Stomach smooth muscle (tissue), 2 donors: ENCODE results near the gene SLC25A33.

ENCODE experiments used
- H3K27ac ChIP-seq: one replicate; pipeline ENCODE4 v1.7.0; 2013; ENCODE audit warnings: mild to moderate bottlenecking, low read length, inconsistent platforms
- H3K27me3 ChIP-seq, 2 donors: one replicate each; pipeline ENCODE4 v1.7.0; 2013; ENCODE audit warnings: low read length in 2 of 2; ENCODE audit not compliant: insufficient read depth in 2 of 2, control insufficient read depth in 1 of 2
- H3K36me3 ChIP-seq, 2 donors: one replicate each; pipeline ENCODE4 v1.7.0; 2013; ENCODE audit warnings: low read length in 2 of 2; ENCODE audit not compliant: control insufficient read depth in 2 of 2, insufficient read depth in 2 of 2
- H3K4me1 ChIP-seq: one replicate; pipeline ENCODE4 v1.7.0; 2013; ENCODE audit warnings: low read length; ENCODE audit not compliant: control insufficient read depth, insufficient read depth
- H3K4me3 ChIP-seq, 2 donors: one replicate each; pipeline ENCODE4 v1.7.0; 2013; ENCODE audit warnings: low read length in 2 of 2
- H3K9ac ChIP-seq, 2 donors: one replicate each; pipeline ENCODE4 v1.7.0; 2013; ENCODE audit warnings: low read length in 2 of 2, mild to moderate bottlenecking in 1 of 2
- H3K9me3 ChIP-seq, 2 donors: one replicate each; pipeline ENCODE4 v1.7.0; 2013; ENCODE audit warnings: low read length in 2 of 2; ENCODE audit not compliant: control insufficient read depth in 2 of 2
- donor health status: healthy.
- donor health status: Pancreatic carcinoma.

SLC25A33 gene, protein sequence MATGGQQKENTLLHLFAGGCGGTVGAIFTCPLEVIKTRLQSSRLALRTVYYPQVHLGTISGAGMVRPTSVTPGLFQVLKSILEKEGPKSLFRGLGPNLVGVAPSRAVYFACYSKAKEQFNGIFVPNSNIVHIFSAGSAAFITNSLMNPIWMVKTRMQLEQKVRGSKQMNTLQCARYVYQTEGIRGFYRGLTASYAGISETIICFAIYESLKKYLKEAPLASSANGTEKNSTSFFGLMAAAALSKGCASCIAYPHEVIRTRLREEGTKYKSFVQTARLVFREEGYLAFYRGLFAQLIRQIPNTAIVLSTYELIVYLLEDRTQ

DNA sequence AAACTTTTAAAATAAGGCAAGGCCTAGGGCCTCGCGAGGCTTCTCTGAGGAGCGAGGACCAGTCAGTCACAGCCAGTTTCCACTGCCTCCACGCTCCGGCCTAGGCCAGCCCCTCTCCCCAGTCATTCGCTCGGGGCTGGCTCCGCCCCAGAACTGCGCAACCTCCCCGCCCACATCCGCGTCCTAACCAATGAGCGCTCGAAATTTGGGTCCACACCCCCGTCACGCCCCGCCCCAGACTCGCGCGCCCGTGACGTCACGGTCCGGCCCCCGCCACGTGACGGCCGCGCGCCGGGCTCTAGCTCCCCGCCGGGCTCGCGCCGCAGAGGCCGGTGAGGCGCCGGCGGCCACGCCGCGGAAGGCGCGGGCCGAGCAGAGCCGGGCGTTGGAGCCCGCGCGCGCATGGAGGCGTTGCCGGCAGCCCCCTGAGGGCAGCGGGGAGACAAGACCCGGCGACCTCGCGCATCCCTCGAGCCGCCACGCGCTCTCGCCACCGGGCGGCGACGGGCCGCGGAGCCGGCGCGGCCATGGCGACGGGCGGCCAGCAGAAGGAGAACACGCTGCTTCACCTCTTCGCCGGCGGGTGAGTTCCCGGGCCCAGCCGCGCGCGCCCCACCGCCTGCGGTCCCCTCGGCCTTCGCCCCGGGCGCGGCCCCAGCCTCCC is at the start of gene SLC25A33:
TSS of gene SLC25A33 (plus strand) at position 301 of the 664 bp plus-strand sequence. CDS start at position 528, 227 bp downstream.
- Histone ChIP-seq H3K27ac (peak within 1 kb of the TSS; percentile 87), H3K4me3 (peak within 1 kb of the TSS; percentile 88 to 91), H3K36me3 (no peaks in the 10 kb centered on the region)

DNA sequence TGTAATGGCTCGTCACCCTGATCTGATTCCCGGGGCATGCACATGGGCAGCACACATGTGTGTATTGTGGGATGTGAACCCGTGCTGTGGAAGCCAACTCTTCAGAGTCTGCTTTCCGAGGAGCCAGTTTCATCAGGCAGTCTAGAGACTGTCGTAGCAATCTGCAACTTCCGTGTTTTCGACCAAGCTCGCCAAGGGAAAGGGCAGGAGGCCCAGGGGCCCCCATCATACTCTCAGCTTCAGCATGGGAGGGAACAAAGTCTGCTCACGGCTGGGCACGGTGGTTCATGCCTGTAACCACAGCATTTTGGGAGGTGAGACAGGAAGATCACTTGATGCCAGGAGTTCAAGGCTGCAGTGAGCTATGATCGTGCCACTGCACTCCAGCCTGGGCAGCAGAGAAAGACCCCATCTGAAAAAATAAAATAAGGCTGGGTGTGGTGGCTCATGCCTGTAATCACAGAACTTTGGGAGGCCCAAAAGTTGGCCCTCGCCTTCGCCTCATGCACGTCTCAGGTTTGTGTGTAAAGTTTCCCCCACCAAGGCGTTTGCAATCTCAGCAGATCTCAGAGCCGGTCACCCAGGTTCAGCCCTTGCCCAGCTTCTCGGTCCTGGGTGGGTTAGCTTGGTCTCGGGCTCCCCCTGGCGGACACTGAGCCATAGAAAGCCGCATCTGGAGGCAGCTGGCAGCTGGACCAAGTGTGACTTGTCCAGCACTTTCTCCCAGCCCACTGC is 48.5 kb upstream of the SLC25A33 start:
- H3K9ac ChIP-seq: no peak overlapping the region
- no peak overlapping the region for H3K4me3 ChIP-seq
- H3K9me3 ChIP-seq: no peaks in the 10 kb centered on the region
- H3K27ac ChIP-seq: no peak overlapping the region
- peaks cover 8% of the 10 kb centered on the region for H3K4me1 ChIP-seq
- H3K36me3 ChIP-seq: no peaks in the 10 kb centered on the region
- no peaks in the 10 kb centered on the region for H3K27me3 ChIP-seq

More for the DNA sequence above, at the start of gene SLC25A33:
- Histone ChIP-seq H3K9ac (peak within 1 kb of the TSS; percentile 84 to 85), H3K9me3 (no peaks in the 10 kb centered on the region), H3K4me1 (peaks cover 29% of the 10 kb centered on the region), H3K27me3 (no peaks in the 10 kb centered on the region)

DNA sequence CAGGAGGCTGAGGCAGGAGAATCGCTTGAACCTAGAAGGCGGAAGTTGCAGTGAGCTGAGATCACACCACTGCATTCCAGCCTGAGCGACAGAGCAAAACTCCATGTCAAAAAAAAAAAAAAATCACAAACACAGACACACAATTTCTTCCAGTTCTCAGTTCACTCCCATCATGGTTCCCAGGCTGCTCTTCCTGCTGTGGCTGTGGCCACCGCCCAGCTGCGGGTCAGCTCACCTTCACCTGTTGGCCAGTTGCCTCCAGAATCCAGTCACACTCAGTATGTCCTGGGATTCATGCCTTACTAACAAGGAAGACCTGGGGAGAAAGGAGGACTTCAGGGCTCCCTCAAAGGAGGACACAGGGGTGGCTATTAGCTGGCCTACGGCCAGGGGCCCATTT is 45.9 kb upstream of the SLC25A33 start:
- Histone ChIP-seq H3K27ac (no peak overlapping the region), H3K9me3 (no peaks in the 10 kb centered on the region), H3K4me1 (peaks cover 8% of the 10 kb centered on the region), H3K9ac (no peak overlapping the region), H3K4me3 (no peak overlapping the region), H3K36me3 (no peaks in the 10 kb centered on the region), H3K27me3 (no peaks in the 10 kb centered on the region)

DNA sequence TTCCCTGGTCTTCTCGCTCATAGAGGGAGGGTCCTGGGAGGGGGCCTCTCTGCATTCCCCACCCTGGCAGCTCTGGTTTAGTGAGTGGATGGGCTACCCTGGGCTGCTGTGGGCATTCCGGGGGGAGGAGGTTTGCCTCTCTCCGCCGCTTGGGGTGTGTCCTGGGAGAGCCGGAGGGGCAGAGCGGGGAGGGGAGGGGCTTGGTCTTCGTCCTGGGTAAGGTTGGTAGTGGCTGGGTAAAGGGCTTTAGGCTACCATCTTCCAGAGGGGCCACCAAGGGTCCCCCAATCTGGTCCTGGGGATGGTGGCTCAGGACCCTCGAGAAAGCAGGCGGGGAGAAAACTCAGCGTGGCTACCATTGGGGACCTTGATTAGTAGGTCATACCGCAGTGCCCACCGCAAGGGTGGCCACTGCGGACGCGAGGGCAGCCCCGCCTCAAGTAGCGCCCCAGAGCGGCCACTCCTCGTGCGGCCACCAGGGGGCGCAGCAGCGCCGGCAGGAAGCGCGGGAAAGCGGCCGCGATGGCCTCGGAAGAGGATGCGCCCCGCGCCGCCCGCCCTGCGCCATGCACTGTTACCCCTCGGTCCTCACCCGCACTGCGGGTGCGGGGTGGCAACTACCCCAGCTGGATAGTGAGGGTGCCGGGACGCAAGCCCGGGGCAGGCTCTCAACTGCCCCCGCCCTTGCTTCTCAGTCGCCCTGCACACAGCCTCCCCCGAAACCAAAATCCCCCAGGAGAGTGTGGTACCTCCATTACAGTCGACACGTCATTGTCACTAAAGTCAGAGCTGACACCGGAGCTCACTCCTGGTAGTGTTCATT is 44.1 kb upstream of the SLC25A33 start:
- H3K27me3 ChIP-seq: no peaks in the 10 kb centered on the region
- no peak overlapping the region for H3K9ac ChIP-seq
- H3K9me3 ChIP-seq: no peaks in the 10 kb centered on the region
- peaks cover 8% of the 10 kb centered on the region for H3K4me1 ChIP-seq
- no peak overlapping the region for H3K27ac ChIP-seq
- H3K4me3 ChIP-seq: peak overlapping the region; percentile 56 to 62
- no peaks in the 10 kb centered on the region for H3K36me3 ChIP-seq

DNA sequence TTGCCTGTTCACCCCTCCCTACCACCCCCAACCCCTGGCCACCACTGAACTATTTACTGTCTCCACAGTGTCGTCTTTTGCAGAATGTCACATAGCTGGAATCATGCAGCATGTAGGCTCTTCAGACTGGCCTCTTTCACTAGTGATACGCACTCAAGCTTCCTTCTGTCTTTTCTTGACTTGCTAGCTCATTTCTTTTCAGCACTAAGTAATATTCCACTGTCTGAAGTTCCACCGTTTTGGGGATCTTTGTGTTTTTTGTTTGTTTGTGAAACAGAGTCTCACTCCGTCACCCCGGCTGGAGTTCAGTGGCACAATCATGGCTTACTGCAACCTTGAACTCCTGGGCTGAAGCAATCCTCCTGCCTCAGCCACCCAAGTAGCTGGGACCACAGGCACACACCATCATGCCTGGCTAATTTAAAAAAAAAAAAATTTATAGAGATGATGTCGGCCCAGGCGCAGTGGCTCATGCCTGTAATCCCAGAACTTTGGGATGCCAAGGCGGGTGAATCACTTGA is 43.4 kb upstream of the SLC25A33 start:
- Histone ChIP-seq H3K4me3 (peak overlapping the region in 1 of 2 donors; percentile 62), H3K9ac (no peak overlapping the region), H3K36me3 (no peaks in the 10 kb centered on the region), H3K9me3 (no peaks in the 10 kb centered on the region), H3K27me3 (no peaks in the 10 kb centered on the region), H3K4me1 (peaks cover 8% of the 10 kb centered on the region), H3K27ac (no peak overlapping the region)

DNA sequence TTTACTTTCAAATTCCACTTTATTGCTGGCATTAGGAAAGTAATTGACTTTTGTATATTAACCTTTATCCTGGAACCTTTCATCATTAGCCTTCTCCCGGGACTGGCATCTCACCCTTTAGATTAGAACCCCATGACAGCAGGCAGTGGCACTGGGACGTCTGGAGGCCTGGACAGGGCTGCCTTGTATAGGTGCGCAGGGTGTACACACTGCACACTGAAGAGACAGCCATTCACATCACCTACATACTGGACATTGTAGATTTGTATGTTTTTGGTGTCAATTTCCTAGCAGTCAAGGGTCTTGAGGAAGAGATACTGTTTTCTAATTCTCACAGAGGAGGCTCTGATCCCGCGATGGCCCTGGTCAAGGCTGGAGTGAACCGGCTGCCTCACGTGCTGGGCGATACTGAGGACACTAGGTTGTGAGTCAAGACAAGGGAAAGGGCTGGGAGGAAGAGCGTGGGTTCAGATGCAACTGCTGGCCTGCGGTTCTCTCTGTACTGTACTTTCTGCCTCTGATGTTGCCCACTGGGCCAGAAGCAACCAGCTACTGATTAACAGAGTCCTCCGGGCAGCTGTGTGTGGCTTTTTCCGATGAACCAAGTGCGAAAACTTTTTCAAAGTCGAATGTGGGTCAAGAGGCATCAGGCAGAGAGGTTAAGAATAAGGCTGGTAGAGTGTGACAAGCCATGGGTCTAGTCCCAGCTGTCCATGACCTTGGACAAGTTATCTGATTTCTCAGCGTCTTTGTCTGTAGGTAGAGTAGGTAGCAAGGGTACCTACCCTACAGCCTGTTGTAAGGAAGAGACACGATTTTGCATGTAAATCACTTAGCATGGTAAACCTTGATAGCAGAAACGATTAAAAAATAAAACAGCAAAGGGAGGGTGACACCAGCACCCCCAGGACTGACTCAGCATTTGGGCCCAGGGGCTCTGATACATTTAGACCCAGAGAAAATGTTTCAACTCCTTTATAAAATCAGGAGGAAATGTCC is 38.2 kb upstream of the SLC25A33 start:
- no peak overlapping the region for H3K9ac ChIP-seq
- no peak overlapping the region for H3K27ac ChIP-seq

DNA sequence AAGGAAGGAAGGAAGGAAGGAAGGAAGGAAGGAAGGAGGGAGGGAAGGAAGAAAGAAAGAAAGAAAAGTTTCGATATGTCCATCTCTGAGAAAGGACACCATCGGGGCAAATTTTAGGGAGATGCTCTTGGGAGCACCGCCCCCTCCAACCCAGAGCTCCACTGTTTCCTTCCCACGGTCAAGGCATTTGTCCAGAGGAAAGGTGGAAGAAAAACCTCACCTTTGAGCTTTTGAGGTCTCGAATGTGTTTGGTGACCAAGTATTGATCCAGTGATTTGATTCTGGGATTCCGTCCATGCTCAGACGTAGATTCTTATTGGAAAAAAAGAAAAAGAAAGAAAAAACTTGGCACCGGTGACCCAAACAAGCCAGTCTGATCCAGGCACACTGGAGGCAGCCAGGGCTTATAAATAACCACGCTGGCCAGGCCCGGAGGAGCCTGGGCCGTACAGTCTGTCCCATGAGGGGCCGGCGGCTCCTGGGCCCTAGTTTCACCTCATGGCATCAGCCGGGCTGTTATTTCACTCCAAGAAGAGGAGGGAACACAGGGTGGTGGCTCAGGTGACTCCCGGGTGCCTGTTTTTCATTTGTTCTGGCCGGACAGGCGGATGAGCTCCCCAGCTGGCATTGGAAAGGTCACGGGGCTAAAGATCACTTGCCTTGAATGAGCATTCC is 36.1 kb upstream of the SLC25A33 start:
- Histone ChIP-seq H3K27me3 (no peaks in the 10 kb centered on the region), H3K4me3 (no peak overlapping the region), H3K27ac (no peak overlapping the region), H3K9ac (no peak overlapping the region), H3K4me1 (peaks cover 2% of the 10 kb centered on the region), H3K9me3 (no peaks in the 10 kb centered on the region), H3K36me3 (no peaks in the 10 kb centered on the region)

More for the DNA sequence above, 38.2 kb upstream of the SLC25A33 start:
- H3K9me3 ChIP-seq: no peaks in the 10 kb centered on the region
- H3K4me1 ChIP-seq: peaks cover 2% of the 10 kb centered on the region
- H3K4me3 ChIP-seq: no peak overlapping the region
- no peaks in the 10 kb centered on the region for H3K27me3 ChIP-seq
- H3K36me3 ChIP-seq: no peaks in the 10 kb centered on the region

DNA sequence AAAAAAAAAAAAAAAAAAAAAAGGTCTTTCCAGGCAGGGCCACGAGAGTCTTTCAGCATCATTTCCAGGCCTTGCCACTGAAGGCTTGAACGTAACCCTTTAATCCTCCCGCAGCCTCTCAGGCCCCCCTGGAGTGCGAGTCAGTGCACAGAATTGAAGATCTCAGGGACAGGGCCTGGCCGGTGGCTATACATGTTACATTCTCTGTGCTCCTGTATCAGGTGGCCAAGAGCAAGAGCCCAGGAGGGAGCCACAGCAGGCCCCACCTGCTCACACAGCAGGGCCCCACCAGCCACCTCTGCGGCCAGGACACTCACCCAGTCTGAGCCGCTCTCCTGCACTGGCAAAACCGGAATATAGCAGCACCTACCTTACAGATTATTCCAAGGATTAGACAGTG is 34.1 kb upstream of the SLC25A33 start:
- no peak overlapping the region for H3K27ac ChIP-seq

DNA sequence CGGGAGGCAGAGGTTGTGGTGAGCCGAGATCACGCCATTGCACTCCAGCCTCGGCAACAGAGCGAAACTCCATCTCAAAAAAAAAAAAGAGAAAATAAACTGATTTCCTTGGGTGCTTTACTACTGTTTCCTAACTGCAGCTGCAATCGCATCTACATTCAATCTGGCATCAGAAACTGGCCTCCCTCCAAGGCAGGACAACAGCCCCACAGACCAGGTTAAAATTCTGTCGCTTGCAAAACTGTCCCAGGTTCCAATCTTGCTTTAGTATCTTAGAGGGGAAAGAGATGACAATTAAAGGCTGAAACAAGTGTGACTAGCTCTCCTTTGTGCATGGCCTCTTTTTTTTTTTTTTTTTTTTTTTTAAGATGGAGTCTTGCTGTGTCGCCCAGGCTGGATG is 32.4 kb upstream of the SLC25A33 start:
- no peak overlapping the region for H3K27ac ChIP-seq
- no peaks in the 10 kb centered on the region for H3K36me3 ChIP-seq
- no peaks in the 10 kb centered on the region for H3K27me3 ChIP-seq
- no peaks in the 10 kb centered on the region for H3K9me3 ChIP-seq
- no peak overlapping the region for H3K4me3 ChIP-seq
- peaks cover 2% of the 10 kb centered on the region for H3K4me1 ChIP-seq
- no peak overlapping the region for H3K9ac ChIP-seq

More for the DNA sequence above, 34.1 kb upstream of the SLC25A33 start:
- Histone ChIP-seq H3K36me3 (no peaks in the 10 kb centered on the region), H3K27me3 (no peaks in the 10 kb centered on the region), H3K4me3 (no peak overlapping the region), H3K9ac (no peak overlapping the region), H3K9me3 (no peaks in the 10 kb centered on the region), H3K4me1 (peaks cover 2% of the 10 kb centered on the region)
